ENCODE results near the gene TFDP2. TPM values are rescaled to one million over a fixed set of nuclear protein-coding genes. Genes with fewer than 3 reads are reported as not detected.

Gene TFDP2
- polyA plus RNA-seq, 4 donors: 21.9 to 50.5 (median 31.9) TPM

- peaks cover 3 to 55% (median 12%) of the 10 kb centered on the region in 3 donors for H3K36me3 ChIP-seq (ENCODE audit: control insufficient read depth in 3 of 3, insufficient read depth in 2 of 3, low read depth in 1 of 3, low read length in 3 of 3)
- no peak for DNase-seq
- 73 to 87% (median 79%) methylated on average over 8 of the region's 8 CpGs for WGBS, 3 donors
- no peak for FAIRE-seq
- H3K27ac ChIP-seq (ENCODE audit: low read depth in 1 of 3, low read length in 2 of 3): peak overlapping the region in 1 of 3 donors; percentile 69
- H3K4me1 ChIP-seq (ENCODE audit: control insufficient read depth in 3 of 3, insufficient read depth in 2 of 3, low read depth in 1 of 3, low read length in 2 of 3): no peaks in the 10 kb centered on the region
- H3K4me3 ChIP-seq (ENCODE audit: low read depth in 1 of 3, low read length in 3 of 3): no peak overlapping the region
- H3K27me3 ChIP-seq (ENCODE audit: control insufficient read depth in 3 of 3, insufficient read depth in 3 of 3, low read length in 3 of 3): no peaks in the 10 kb centered on the region
- no peaks in the 10 kb centered on the region for H3K9me3 ChIP-seq (ENCODE audit: control insufficient read depth in 2 of 2, insufficient read depth in 1 of 2, low read depth in 1 of 2, low read length in 1 of 2)
Measured at GRCh38 chr3:141959589-141960554, 189.5 kb downstream of the TFDP2 start.

- H3K9me3 ChIP-seq (ENCODE audit: control insufficient read depth in 2 of 2, insufficient read depth in 1 of 2, low read depth in 1 of 2, low read length in 1 of 2): no peaks in the 10 kb centered on the region
- H3K27me3 ChIP-seq (ENCODE audit: control insufficient read depth in 3 of 3, insufficient read depth in 3 of 3, low read length in 3 of 3): no peaks in the 10 kb centered on the region
- H3K4me1 ChIP-seq (ENCODE audit: control insufficient read depth in 3 of 3, insufficient read depth in 2 of 3, low read depth in 1 of 3, low read length in 2 of 3): peaks cover 0 to 14% (median 0%) of the 10 kb centered on the region in 3 donors
- WGBS, 3 donors: 68 to 87% (median 85%) methylated on average over 6 of the region's 6 CpGs
- FAIRE-seq (no peak), DNase-seq (no peak)
- no peak overlapping the region for H3K27ac ChIP-seq (ENCODE audit: low read depth in 1 of 3, low read length in 2 of 3)
- no peak overlapping the region for H3K4me3 ChIP-seq (ENCODE audit: low read depth in 1 of 3, low read length in 3 of 3)
- peaks cover 7 to 37% (median 9%) of the 10 kb centered on the region in 3 donors for H3K36me3 ChIP-seq (ENCODE audit: control insufficient read depth in 3 of 3, insufficient read depth in 2 of 3, low read depth in 1 of 3, low read length in 3 of 3)
Measured at GRCh38 chr3:141955175-141955574, 194.2 kb downstream of the TFDP2 start.

- H3K27me3 ChIP-seq (ENCODE audit: control insufficient read depth in 3 of 3, insufficient read depth in 3 of 3, low read length in 3 of 3): no peaks in the 10 kb centered on the region
- H3K9me3 ChIP-seq (ENCODE audit: control insufficient read depth in 2 of 2, insufficient read depth in 1 of 2, low read depth in 1 of 2, low read length in 1 of 2): no peaks in the 10 kb centered on the region
- peaks cover 0 to 21% (median 0%) of the 10 kb centered on the region in 3 donors for H3K4me1 ChIP-seq (ENCODE audit: control insufficient read depth in 3 of 3, insufficient read depth in 2 of 3, low read depth in 1 of 3, low read length in 2 of 3)
- no peak overlapping the region for H3K4me3 ChIP-seq (ENCODE audit: low read depth in 1 of 3, low read length in 3 of 3)
- H3K36me3 ChIP-seq (ENCODE audit: control insufficient read depth in 3 of 3, insufficient read depth in 2 of 3, low read depth in 1 of 3, low read length in 3 of 3): peaks cover 5 to 37% (median 6%) of the 10 kb centered on the region in 3 donors
- no peak for FAIRE-seq
- WGBS, 3 donors: 88 to 96% (median 90%) methylated on average over 2 of the region's 2 CpGs
- no peak for DNase-seq
- H3K27ac ChIP-seq (ENCODE audit: low read depth in 1 of 3, low read length in 2 of 3): no peak overlapping the region
Measured at GRCh38 chr3:141952611-141953010, 196.7 kb downstream of the TFDP2 start.

GRCh38 chr3:141950572-141951493 is 198.5 kb downstream of the TFDP2 start:
- no peaks in the 10 kb centered on the region for H3K27me3 ChIP-seq (ENCODE audit: control insufficient read depth in 3 of 3, insufficient read depth in 3 of 3, low read length in 3 of 3)
- no peaks in the 10 kb centered on the region for H3K9me3 ChIP-seq (ENCODE audit: control insufficient read depth in 2 of 2, insufficient read depth in 1 of 2, low read depth in 1 of 2, low read length in 1 of 2)
- H3K4me1 ChIP-seq (ENCODE audit: control insufficient read depth in 3 of 3, insufficient read depth in 2 of 3, low read depth in 1 of 3, low read length in 2 of 3): peaks cover 0 to 29% (median 0%) of the 10 kb centered on the region in 3 donors
- WGBS, 3 donors: 63 to 72% (median 71%) methylated on average over 4 of the region's 4 CpGs
- H3K4me3 ChIP-seq (ENCODE audit: low read depth in 1 of 3, low read length in 3 of 3): no peak overlapping the region
- FAIRE-seq (no peak), DNase-seq (no peak)
- H3K27ac ChIP-seq (ENCODE audit: low read depth in 1 of 3, low read length in 2 of 3): peak overlapping the region in 1 of 3 donors; percentile 86
- H3K36me3 ChIP-seq (ENCODE audit: control insufficient read depth in 3 of 3, insufficient read depth in 2 of 3, low read depth in 1 of 3, low read length in 3 of 3): peaks cover 3 to 29% (median 5%) of the 10 kb centered on the region in 3 donors

GRCh38 chr3:141949972-141950371 is 199.4 kb downstream of the TFDP2 start:
- peak overlapping the region in 1 of 3 donors; percentile 86 for H3K27ac ChIP-seq (ENCODE audit: low read depth in 1 of 3, low read length in 2 of 3)
- no peaks in the 10 kb centered on the region for H3K9me3 ChIP-seq (ENCODE audit: control insufficient read depth in 2 of 2, insufficient read depth in 1 of 2, low read depth in 1 of 2, low read length in 1 of 2)
- no peaks in the 10 kb centered on the region for H3K27me3 ChIP-seq (ENCODE audit: control insufficient read depth in 3 of 3, insufficient read depth in 3 of 3, low read length in 3 of 3)
- FAIRE-seq (no peak), DNase-seq (peak; percentile 67 to 79)
- H3K36me3 ChIP-seq (ENCODE audit: control insufficient read depth in 3 of 3, insufficient read depth in 2 of 3, low read depth in 1 of 3, low read length in 3 of 3): peaks cover 2 to 32% (median 3%) of the 10 kb centered on the region in 3 donors
- H3K4me1 ChIP-seq (ENCODE audit: control insufficient read depth in 3 of 3, insufficient read depth in 2 of 3, low read depth in 1 of 3, low read length in 2 of 3): peaks cover 0 to 31% (median 0%) of the 10 kb centered on the region in 3 donors
- WGBS, 3 donors: 55 to 71% (median 58%) methylated on average over 6 of the region's 6 CpGs
- no peak overlapping the region for H3K4me3 ChIP-seq (ENCODE audit: low read depth in 1 of 3, low read length in 3 of 3)

- peak overlapping the region in 1 of 3 donors; percentile 86 for H3K27ac ChIP-seq (ENCODE audit: low read depth in 1 of 3, low read length in 2 of 3)
Measured at GRCh38 chr3:141949399-141949798, 199.9 kb downstream of the TFDP2 start.

GRCh38 chr3:141945726-141946485 is 203.4 kb downstream of the TFDP2 start:
- Histone ChIP-seq H3K36me3 (ENCODE audit: control insufficient read depth in 3 of 3, insufficient read depth in 2 of 3, low read depth in 1 of 3, low read length in 3 of 3) (peaks cover 0 to 32% (median 0%) of the 10 kb centered on the region in 3 donors), H3K4me3 (ENCODE audit: low read depth in 1 of 3, low read length in 3 of 3) (no peak overlapping the region), H3K4me1 (ENCODE audit: control insufficient read depth in 3 of 3, insufficient read depth in 2 of 3, low read depth in 1 of 3, low read length in 2 of 3) (peaks cover 0 to 39% (median 0%) of the 10 kb centered on the region in 3 donors), H3K9me3 (ENCODE audit: control insufficient read depth in 2 of 2, insufficient read depth in 1 of 2, low read depth in 1 of 2, low read length in 1 of 2) (peaks cover 0 to 26% of the 10 kb centered on the region in 2 donors), H3K27me3 (ENCODE audit: control insufficient read depth in 3 of 3, insufficient read depth in 3 of 3, low read length in 3 of 3) (no peaks in the 10 kb centered on the region), H3K27ac (ENCODE audit: low read depth in 1 of 3, low read length in 2 of 3) (peak overlapping the region in 1 of 3 donors; percentile 74)
- DNase-seq (peak; percentile 23 to 51), FAIRE-seq (no peak)
- 75 to 79% (median 78%) methylated on average over 16 of the region's 16 CpGs for WGBS, 3 donors

More at GRCh38 chr3:141949399-141949798, 199.9 kb downstream of the TFDP2 start:
- Histone ChIP-seq H3K36me3 (ENCODE audit: control insufficient read depth in 3 of 3, insufficient read depth in 2 of 3, low read depth in 1 of 3, low read length in 3 of 3) (peaks cover 2 to 33% (median 3%) of the 10 kb centered on the region in 3 donors), H3K4me1 (ENCODE audit: control insufficient read depth in 3 of 3, insufficient read depth in 2 of 3, low read depth in 1 of 3, low read length in 2 of 3) (peaks cover 0 to 31% (median 0%) of the 10 kb centered on the region in 3 donors), H3K4me3 (ENCODE audit: low read depth in 1 of 3, low read length in 3 of 3) (no peak overlapping the region), H3K27me3 (ENCODE audit: control insufficient read depth in 3 of 3, insufficient read depth in 3 of 3, low read length in 3 of 3) (no peaks in the 10 kb centered on the region), H3K9me3 (ENCODE audit: control insufficient read depth in 2 of 2, insufficient read depth in 1 of 2, low read depth in 1 of 2, low read length in 1 of 2) (peaks cover 0 to 2% of the 10 kb centered on the region in 2 donors)
- DNase-seq (no peak), FAIRE-seq (no peak)
- 89 to 93% (median 91%) methylated on average over 10 of the region's 10 CpGs for WGBS, 3 donors
